Esophagus muscularis mucosa (tissue), 4 donors: Measurements from ENCODE around the gene GLOD4. TPM values are rescaled to one million over a fixed set of nuclear protein-coding genes. Genes with fewer than 3 reads are reported as not detected.

Experiments used
- DNase-seq: peaks from one replicate; pipeline ENCODE4 v3.0.0-alpha.2; 2017; ENCODE audit errors: extremely low spot score
- H3K27ac ChIP-seq, 4 donors: fragments of 200-600 bp; sonication (generic); replicated peaks in 1 of 4; 1 replicate in 3 of 4; 2 replicates in 1 of 4; pipeline ENCODE4 v1.5.1; 2016 to 2019; ENCODE audit warnings: mild to moderate bottlenecking in 1 of 4
- H3K27me3 ChIP-seq, 4 donors: fragments of 200-600 bp; sonication (generic); one replicate each; pipeline versions ENCODE4 v1.5.1 to v1.6.0; 2016 to 2019
- H3K36me3 ChIP-seq, 4 donors: fragments of 200-600 bp; sonication (generic); one replicate each; pipeline ENCODE4 v1.5.1; 2016 to 2019
- H3K4me1 ChIP-seq, 4 donors: fragments of 200-600 bp; sonication (generic); one replicate each; pipeline ENCODE4 v1.5.1; 2016 to 2019
- H3K4me3 ChIP-seq, 4 donors: fragments of 200-600 bp; sonication (generic); 1 replicate in 2 of 4; 2 replicates in 2 of 4; pipeline ENCODE4 v1.5.1; 2016 to 2019; ENCODE audit warnings: mild to moderate bottlenecking in 4 of 4, moderate library complexity in 1 of 4
- H3K9me3 ChIP-seq, 4 donors: fragments of 200-600 bp; sonication (generic); 1 replicate in 3 of 4; 2 replicates in 1 of 4; pipeline ENCODE4 v1.5.1; 2016 to 2019
- CTCF ChIP-seq, 3 experiments: fragments of 200-600 bp in 2 of 3; fragments of 450-650 bp in 1 of 3; sonication (generic) in 2 of 3; IDR thresholded peaks; one replicate each; pipeline ENCODE4 v1.5.1; 2017 to 2019; ENCODE audit warnings: antibody characterized with exemption in 3 of 3, mild to moderate bottlenecking in 2 of 3, moderate library complexity in 1 of 3
- EP300 ChIP-seq: sonication (generic); formaldehyde crosslinking; IDR thresholded peaks from one replicate; pipeline ENCODE4 v1.6.1; 2017; ENCODE audit warnings: antibody characterized with exemption
- POLR2A ChIP-seq: fragments of 450-650 bp; IDR thresholded peaks from one replicate; pipeline ENCODE4 v1.6.1; 2017; ENCODE audit warnings: antibody characterized with exemption, moderate library complexity, mild to moderate bottlenecking, low read depth
- POLR2AphosphoS5 ChIP-seq, 2 donors: sonication (generic); formaldehyde crosslinking; IDR thresholded peaks; one replicate each; pipeline ENCODE4 v1.6.1; 2017; ENCODE audit warnings: antibody characterized with exemption in 2 of 2
- WGBS: methylation state at CpG from one replicate; pipeline ENCODE4 v1.1.5; 2018; 5-methylcytosine and 5-hydroxymethylcytosine counted together
- intact Hi-C: fragments of 100-400 bp; cut with DNase I; formaldehyde crosslinking; loops from one replicate; pipeline ENCODE4 v1.15.1; 2023
- total RNA-seq, 4 donors: library from RNA; depleted of rRNA; stranded (reverse); fragments of >200 nt; gene quantifications; one replicate each; pipeline versions ENCODE4 v1.1.0 to v1.2.1, GENCODE V29; 2016

GLOD4 gene
- total RNA-seq, 4 donors from 2014 or later = 25.7 to 73.6 (median 53.9) TPM

- no peak for TF ChIP-seq CTCF (IDR thresholded peaks at IDR 0.05)
- no peak for TF ChIP-seq POLR2AphosphoS5 (IDR thresholded peaks at IDR 0.05)
- TF ChIP-seq POLR2A = no peak
- no peak for TF ChIP-seq EP300
- Histone ChIP-seq H3K27me3 (no peaks in the 10 kb centered on the region), H3K4me3 (no peak overlapping the region), H3K4me1 (peaks cover 0 to 9% (median 4%) of the 10 kb centered on the region in 4 donors), H3K9me3 (no peaks in the 10 kb centered on the region), H3K36me3 (no peaks in the 10 kb centered on the region), H3K27ac (no peak overlapping the region)
- 75% methylated on average over 16 of the region's 20 CpGs for WGBS
- intact Hi-C loops = no loop called here
- no peak for DNase-seq
These were observed 55.7 kb downstream of the GLOD4 start for GRCh38 chr17:726271-726919.

GRCh38 chr17:725746-726145 lies 56.3 kb downstream of the GLOD4 start:
- no peaks in the 10 kb centered on the region for H3K9me3 ChIP-seq
- no peak overlapping the region for H3K27ac ChIP-seq
- H3K4me3 ChIP-seq = no peak overlapping the region
- no peak for TF ChIP-seq POLR2A
- TF ChIP-seq CTCF (IDR thresholded peaks at IDR 0.05) = no peak
- TF ChIP-seq POLR2AphosphoS5 (IDR thresholded peaks at IDR 0.05) = no peak
- TF ChIP-seq EP300 = no peak
- no peaks in the 10 kb centered on the region for H3K27me3 ChIP-seq
- peaks cover 0 to 3% (median 0%) of the 10 kb centered on the region in 4 donors for H3K4me1 ChIP-seq
- 91% methylated on average over 10 of the region's 12 CpGs for WGBS
- intact Hi-C loops = no loop called here
- H3K36me3 ChIP-seq = no peaks in the 10 kb centered on the region
- no peak for DNase-seq

GRCh38 chr17:725084-725483 lies 57.0 kb downstream of the GLOD4 start:
- Histone ChIP-seq H3K27ac (no peak overlapping the region), H3K27me3 (no peaks in the 10 kb centered on the region), H3K4me3 (no peak overlapping the region), H3K9me3 (no peaks in the 10 kb centered on the region), H3K4me1 (no peaks in the 10 kb centered on the region), H3K36me3 (no peaks in the 10 kb centered on the region)
- WGBS = 97% methylated on average over 14 of the region's 14 CpGs
- TF ChIP-seq EP300 = no peak
- no peak for TF ChIP-seq POLR2A
- TF ChIP-seq POLR2AphosphoS5 (IDR thresholded peaks at IDR 0.05) = no peak
- no peak for TF ChIP-seq CTCF (IDR thresholded peaks at IDR 0.05)
- DNase-seq = no peak
- intact Hi-C loops = no loop called here

GRCh38 chr17:721540-721937 lies 60.5 kb downstream of the GLOD4 start:
- Histone ChIP-seq H3K4me3 (no peak overlapping the region), H3K9me3 (no peaks in the 10 kb centered on the region), H3K36me3 (no peaks in the 10 kb centered on the region), H3K27ac (no peak overlapping the region), H3K27me3 (no peaks in the 10 kb centered on the region), H3K4me1 (peaks cover 0 to 14% (median 6%) of the 10 kb centered on the region in 4 donors)
- intact Hi-C loops = no loop called here
- no peak for DNase-seq
- TF ChIP-seq POLR2A = no peak
- no peak for TF ChIP-seq CTCF (IDR thresholded peaks at IDR 0.05)
- TF ChIP-seq EP300 = no peak
- TF ChIP-seq POLR2AphosphoS5 (IDR thresholded peaks at IDR 0.05) = no peak
- whole genome bisulfite sequencing = 83% methylated on average over 5 of the region's 5 CpGs
